ENCODE results near the gene HDLBP.

Gene HDLBP

DNA sequence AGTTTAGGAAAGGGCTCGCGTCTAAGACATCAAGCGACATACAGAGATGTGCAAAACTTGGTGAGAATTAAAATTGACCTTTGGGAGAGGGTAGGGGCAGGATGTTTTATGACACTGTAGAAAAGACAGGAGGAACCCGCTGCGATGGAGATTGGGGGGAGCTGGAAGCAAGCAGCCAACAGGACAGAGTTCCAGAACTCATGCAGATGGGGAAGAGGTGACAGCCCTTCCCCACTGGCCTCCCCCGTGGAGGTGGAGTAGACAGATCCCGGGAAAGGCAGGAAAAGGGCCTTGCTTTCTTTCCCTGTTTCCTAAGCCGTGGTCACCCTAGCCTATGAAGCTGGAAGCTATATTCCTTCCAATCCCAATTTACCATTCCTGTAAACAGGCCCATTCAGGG lies 87.9 kb downstream of the HDLBP start:
- DNase-seq = no peak

DNA sequence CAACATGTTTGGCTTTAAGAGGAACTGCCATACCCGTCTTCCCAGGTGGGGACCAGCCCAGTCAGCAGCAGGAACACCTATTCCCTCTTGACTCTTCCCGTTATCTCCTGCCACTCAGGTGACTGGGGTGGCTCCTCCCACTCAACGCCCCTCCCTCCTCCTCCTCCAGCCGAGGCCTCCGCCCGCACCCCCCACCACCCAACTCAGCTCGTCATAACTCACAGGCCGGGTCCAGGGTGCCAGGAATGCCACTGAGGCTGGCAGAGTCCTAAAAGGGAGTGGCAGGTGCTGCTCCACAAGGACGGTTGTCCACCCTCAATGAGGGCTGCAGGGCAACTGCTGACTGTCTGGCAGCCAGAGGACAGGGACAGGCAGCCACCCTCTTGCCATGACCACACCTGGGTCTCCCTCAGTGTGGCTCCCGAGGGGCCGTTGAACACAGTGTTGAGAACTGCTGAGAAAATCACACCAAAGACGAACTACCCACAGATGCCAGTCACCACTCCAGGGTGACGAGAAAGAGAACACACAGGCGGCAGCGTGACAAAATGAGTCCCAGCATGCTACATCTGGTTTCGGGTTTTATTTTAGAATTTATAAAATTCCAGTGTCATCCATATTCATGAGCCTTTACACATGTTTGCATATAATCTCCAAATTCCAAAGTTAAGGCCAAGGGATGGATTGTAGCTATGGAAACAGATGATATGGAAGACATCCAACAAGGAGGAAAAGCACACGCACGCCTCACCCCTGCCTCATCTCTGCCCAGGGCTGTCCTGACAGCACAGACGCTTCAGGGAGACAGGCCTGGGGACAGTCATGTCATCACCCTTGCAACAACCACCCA lies 88.5 kb downstream of the HDLBP start:
- DNase-seq = no peak

DNA sequence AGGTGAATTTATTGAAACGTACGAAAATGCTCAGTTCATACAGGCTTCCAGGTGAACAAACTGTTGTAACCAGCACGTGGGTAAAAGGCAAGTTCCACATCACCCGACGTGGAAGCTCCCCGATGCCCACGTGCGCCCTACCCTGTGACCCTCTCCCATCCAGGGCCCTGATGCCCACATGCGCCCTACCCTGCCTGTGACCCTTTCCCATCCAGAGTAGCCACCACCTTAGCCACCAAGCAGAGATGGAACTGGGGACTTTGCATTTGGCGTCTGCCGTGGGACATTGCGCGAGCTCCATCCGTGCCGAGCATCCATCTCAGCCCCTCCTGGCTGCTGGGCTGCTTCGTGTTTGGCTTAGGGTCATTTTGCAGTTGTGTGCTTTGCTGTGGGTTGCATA lies 89.5 kb downstream of the HDLBP start:
- DNase-seq = no peak

DNA sequence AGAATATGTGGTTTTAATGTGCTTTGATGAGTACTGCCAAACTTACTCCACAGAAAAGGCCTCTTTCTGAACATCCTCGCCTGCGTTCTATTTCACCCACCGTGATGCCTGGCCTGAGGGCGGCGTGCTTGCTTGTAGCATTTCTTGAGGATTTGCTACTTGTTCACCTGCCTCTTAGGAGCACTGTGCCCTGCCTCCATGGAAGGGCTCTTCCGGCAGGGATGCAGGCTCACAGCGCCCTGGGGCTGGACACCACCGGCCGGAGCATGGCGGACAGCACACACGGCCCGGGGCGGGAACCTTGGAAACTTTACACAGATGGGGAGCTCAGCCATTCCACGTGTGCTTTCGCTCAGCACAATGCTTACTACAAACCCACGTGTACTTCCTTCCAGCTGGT lies 89.9 kb downstream of the HDLBP start:
- DNase-seq = no peak

DNA sequence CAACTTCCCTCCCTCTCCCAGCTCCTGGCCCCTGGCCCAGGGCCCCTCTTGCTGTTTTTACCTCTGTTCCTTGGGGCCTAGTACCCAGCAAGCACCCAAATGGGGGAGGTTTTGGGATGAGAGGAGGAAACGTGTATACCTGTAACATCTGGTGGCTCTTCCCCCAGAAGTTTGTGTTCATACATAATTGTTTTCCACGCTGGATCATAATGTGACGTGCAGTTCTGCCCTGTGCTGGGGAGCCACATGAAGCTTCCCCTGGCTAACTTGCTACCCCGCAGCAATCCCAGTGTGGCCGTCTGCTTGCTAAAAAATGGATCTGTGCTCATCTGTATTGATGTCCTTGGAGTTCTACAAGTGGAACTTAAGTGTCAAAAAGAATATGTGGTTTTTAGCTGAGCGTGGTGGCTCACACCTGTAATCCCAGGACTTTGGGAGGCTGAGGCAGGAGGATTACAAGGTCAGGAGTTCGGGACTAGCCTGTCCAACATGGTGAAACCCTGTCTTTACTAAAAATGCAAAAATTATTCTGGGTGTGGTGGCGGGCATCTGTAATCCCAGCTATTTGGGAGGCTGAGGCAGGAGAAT lies 90.5 kb downstream of the HDLBP start:
- DNase-seq = no peak

DNA sequence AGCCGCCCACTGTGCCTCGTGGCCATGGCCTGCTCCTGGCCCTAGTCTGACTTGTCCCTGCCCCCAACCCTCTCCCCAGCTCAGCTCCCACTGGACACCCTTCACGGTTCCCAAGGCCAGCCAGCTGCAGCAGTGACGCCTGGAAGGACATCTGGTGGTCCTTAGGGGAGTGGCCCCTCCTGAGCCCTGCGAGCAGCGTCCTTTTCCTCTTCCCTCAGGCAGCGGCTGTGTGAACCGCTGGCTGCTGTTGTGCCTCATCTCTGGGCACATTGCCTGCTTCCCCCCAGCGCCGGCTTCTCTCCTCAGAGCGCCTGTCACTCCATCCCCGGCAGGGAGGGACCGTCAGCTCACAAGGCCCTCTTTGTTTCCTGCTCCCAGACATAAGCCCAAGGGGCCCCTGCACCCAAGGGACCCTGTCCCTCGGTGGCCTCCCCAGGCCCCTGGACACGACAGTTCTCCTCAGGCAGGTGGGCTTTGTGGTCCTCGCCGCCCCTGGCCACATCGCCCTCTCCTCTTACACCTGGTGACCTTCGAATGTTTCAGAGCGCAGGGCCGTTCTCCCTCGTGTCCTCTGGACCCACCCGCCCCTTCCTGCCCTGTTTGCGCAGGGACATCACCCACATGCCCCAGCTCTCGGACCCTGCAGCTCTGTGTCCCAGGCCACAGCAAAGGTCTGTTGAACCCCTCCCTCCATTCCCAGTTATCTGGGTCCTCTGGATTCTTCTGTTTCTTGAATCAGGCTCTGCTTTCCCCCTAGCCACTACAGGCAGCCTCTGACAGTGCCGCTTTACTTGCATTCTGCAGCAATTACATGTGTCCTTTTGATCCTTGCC lies 91.2 kb downstream of the HDLBP start:
- DNase-seq = no peak

DNA sequence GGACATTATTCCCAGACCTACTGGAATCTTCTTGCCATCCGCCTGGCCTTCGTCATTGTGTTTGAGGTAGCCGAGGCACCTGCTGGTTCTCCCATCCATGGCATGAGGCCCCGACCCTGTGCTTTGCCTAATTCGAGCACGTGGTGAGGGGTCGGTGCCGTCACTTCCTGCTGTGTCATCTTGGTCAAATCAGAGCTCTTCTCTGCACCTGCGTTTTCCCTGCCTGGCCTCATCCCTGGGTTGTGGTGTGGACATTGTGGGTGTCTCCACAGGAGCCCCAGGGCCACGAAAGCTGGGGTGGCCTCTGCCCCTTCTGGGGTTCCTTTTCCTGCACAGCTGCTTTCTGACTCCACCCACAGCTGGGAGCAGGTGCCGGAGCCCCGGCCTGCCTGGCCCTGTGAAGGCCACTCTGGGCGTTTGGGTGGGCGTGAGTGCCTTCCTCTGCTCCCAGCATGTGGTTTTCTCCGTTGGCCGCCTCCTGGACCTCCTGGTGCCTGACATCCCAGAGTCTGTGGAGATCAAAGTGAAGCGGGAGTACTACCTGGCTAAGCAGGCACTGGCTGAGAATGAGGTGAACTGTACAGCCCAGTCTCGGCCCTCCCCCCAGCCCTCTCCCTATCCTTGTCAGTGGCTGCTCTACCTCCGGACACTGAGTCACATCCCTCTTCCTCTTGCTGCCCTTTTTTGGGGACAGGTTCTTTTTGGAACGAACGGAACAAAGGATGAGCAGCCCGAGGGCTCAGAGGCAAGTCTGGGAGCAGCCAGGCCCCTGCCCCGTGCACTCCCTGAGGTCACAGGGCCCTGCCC lies 92.1 kb downstream of the HDLBP start:
- DNase-seq = no peak

DNA sequence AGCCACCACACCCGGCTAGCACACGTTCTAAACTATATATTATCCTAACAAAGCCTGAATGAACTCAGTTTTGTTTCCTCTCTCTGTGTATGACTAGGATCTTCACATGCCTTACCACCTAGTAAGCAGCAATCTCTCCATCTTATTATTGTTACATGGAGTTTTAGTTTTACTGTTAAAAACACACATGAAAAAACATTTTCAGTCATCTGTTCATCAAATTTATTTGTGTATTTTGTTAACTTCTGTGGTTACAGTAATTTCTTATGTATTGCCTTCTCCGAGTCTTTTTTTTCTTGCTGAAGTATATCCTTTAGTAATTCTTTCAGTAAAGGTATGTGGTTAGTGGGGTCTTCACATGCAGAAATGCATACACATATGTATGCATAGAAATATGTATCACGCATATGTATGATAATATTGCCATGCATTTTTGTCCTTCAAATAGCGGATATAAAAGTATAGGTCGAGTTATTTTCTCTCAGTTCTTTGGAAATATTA lies 95.6 kb downstream of the HDLBP start:
- DNase-seq = no peak

DNA sequence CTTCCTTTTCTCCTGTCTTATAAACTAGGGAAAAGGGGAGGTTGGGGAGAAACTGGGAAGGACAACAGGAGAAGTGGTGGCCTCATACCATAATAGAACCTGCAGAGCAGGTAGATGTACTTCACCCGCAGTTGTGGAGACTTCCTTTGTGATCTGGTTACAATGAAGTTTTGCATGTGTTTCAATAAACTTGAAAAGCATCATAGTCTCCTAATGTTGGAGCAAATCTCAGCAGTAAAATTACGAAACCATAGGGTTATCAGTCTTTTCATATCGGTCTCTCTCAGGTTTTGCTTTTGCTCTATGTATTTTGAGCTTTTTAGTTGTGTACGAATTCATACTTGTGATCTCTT lies 96.5 kb downstream of the HDLBP start:
- DNase-seq = no peak

DNA sequence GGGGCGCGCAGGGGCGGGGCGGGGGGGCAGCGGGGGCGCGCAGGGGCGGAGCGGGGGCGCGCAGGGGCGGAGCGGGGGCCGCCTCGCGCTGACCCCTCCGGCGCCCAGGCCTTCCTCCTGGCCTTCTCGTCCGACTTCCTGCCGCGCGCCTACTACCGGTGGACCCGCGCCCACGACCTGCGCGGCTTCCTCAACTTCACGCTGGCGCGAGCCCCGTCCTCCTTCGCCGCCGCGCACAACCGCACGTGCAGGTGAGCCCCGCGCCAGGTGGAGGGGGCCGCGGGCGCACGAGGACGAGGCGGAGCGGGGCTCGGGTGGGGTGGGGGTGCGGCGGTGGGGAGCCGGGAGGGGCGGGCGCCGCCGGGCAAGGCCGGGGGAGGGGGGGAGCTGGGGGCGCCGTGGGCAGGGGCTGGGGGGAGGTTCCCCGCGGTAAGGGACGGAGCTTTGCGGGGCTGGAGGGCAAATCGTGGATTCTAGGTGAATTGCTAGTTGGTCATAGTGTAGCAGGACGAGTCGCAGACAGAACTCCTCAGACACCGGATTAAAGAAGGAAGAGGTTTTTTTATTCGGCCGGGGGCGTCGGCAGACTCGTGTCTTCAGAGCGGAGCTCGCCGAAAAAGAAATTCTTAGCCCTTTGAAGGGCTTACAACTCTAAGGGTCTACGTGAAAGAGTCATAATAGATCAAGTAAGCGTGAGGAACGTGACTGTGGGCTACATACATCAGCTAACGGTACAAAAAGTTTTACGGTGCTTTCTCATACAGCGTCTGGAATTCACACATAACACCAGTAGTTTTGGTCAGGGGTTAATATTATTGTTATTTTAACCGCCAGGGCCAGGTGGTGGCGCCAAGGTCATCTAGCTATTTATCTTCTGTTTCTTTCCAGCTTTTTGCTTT lies 97.1 kb downstream of the HDLBP start:
- no peak for DNase-seq

DNA sequence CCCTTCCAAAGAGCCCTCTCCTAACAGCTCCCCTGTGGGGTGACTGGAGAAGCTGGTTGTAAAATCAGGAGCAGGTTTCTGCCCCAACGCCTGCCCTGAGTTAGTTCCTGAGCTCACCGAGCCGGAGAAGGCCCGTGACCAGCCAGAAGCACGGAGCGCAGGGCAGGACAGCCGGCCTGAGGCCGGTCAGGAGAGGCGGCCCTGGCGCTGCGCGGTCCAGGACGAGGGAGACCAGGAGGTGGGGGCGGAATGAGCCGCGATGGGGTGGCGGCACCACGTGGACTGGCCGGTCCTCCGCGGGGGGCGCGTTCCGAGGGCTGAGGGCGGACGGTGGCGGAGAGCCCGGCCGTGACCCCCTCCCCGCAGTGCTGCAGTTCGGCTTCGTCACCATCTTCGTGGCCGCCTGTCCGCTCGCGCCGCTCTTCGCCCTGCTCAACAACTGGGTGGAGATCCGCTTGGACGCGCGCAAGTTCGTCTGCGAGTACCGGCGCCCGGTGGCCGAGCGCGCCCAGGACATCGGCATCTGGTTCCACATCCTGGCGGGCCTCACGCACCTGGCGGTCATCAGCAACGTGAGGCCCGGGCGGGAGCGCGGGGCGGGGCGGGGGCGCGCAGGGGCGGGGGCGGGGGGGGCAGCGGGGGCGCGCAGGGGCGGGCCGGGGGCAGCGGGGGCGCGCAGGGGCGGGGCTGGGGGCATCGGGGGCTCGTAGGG lies 98.0 kb downstream of the HDLBP start:
- DNase-seq = no peak

DNA sequence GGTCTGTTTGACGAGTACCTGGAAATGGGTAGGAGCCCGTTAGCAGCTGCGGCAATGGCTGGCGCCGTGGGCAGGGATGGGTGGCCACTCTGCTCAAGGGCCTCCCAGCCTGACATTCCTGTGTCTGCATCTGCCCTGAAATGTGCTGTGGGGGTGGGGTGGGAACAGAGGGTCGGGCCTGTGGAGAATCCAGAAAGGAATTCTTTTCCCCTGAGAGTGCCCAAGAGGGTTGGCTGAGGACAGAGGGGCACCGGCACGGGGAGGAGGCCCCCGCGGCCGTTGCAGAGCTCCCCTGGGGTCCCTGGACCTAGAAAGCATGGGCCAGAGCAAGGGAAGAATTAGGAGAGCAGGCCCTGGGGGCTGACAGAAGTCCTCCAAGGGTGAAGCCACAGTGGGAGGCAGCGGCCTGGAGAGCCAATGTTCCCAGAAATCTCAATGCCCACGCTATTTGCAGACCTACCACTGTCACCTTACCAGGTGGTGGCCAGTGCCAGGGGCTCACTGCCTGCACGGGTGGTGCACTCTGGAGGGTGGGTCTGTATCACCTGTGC lies 99.2 kb downstream of the HDLBP start:
- DNase-seq = no peak

DNA sequence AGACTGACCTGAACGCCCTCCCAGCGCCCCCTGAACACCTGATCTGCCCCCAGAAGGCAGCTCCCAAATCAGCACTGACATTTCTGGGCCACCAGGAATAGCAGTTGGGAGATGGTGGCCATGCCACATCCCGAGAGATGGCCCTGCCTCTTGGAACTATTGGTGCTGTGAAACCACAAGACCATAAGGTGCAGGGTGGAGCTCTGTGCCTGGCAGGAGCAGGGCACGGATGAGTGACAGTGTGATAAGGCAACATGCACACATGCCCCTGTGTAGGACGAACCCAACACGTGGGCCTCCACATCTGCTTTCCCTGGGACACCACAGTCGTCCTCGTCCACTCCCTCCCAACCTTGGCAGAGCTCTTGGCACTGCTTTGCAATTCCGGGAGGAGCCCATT lies 100.1 kb downstream of the HDLBP start:
- DNase-seq = no peak

DNA sequence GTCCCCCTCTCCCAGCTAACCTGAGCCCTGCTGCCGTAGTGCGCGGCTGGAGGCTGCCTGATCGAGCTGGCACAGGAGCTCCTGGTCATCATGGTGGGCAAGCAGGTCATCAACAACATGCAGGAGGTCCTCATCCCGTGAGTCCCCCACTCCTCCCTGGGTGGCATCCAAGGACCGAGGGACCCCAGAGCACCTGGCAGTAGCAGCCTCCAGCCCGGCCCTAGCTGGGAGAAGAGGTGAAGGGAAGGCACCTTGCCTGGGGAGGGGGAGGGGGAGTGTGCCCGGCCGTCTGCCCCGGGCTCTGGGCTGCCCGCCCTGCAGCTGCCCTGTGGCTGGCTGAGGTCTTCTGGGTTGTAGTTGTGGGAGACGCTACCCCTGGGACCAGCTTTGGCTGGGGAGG lies 100.7 kb downstream of the HDLBP start:
- no peak for DNase-seq

DNA sequence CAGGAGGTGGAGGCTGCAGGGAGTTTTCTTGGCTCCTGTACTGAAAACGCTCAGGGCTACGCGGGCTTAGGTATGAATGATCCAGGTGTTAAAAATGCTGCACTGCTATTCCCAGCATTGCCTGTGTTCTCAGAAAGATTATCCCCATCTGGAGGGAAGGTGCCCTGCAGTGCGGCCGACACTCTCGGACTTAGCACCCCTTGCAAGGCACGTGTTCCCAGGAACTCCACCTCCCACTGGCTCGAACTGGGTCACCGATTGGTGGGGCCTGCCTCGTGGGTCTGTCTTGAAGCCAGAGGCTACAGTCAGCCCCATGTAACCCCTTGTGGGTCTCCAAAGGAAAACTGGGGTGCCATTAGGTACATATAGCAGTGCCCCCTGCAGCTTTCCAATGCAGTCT lies 101.3 kb downstream of the HDLBP start:
- DNase-seq = no peak

DNA sequence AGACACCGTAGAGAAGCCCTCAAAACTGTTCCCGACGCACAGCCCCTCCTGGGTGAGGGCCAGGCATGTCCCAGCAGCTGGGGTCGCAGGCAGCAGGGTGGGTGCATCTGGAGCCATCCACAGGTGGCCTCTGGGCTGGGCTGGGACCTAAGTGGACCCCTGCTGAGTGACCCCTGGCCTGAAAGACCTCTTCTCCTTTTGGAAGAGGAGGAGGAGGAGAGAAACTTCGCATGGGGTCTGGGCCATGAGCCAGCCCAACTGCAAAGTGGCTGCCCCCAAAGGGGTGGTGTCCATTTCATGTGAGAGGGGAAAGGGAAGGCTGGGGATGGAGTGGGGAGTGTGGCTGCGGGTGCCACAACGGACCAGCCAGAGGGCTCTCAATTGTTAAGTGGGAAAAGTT lies 101.9 kb downstream of the HDLBP start:
- no peak for DNase-seq

DNA sequence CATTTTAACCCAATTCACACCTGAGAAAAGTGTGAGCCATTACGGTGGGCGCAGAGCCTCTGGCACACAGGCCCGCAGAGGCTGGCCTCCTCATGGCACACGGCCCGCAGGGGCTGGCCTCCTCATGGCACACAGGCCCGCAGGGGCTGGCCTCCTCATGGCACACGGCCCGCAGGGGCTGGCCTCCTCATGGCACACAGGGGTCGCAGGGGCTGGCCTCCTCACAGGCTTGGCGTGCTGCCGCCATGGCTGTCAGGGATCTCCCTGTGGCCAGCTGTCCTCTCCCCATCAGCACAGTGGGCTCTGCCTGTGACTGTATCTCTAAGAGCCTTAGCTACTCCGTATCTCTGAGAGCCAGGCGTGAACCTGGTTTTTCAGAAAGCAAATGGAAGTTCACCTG lies 102.4 kb downstream of the HDLBP start:
- no peak for DNase-seq

DNA sequence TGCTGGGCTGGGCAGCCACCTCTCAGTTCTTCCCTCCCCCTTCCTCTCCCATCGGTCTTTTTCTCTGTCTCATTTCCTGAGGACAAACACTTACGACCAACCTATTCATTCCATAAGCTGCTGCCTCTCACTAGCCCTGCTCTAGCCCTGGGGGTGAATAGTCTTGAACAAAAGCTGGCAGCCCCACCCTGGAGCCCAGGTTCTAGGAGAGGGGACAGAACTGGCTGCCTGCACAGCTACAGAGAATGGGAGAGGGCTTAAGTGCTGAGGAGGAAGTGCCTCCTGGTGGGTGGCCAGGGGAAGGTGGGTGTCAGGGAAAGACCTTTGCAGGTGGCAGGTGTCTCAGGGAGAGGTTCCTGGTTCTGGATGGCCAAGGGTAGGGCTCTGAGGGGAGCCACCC lies 104.2 kb downstream of the HDLBP start:
- DNase-seq = no peak

DNA sequence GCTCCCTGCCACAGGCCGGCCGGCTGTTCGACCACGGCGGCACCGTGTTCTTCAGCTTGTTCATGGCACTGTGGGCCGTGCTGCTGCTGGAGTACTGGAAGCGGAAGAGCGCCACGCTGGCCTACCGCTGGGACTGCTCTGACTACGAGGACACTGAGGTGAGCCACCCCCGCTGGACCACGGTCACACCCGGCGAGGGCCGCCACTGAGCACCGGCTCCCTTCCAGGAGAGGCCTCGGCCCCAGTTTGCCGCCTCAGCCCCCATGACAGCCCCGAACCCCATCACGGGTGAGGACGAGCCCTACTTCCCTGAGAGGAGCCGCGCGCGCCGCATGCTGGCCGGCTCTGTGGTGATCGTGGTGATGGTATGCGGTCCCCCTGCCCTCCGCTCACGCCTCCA lies 106.2 kb downstream of the HDLBP start:
- no peak for DNase-seq

DNA sequence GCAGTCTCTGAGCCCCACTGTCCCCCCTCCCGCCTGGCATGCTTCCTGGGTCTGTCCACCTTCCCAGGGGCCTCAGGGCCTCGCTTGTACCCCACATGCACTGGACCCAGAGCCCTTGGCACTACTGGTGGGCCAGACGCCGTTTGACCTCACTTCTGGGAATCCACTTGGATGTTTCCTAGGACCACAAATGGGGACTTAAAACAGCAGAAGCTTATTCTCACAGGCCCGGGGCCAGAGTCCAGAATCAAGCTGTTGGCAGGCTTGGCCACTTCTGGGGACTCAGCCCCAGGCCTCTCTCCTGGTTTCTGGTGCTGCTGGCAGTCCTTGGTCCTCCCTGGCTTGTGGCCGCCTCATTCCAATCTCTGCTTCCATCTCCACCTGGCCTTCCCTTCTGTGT lies 107.4 kb downstream of the HDLBP start:
- DNase-seq = no peak

DNA sequence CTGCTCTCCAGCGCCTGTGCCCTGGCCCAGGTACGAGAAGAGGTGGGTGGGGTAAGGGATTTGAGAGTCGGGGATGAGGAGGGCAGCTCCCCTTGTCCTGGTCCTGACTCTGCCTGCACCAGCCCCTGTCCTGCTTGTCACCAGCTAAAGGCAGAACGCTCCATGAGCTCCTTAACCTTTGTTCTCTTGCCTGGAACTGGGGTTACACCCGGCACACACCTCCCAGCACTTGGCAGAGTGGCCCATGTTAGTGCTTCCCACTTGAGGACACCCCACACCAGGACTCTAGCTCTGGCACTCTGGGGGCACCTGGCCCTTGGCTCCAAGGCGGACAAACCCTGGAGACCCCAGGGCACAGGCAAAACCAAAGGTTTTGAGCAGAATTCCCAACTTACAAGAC lies 107.8 kb downstream of the HDLBP start:
- DNase-seq = no peak
